Uterus (tissue), 4 donors: ENCODE data around the gene KLHL41. TPM values are rescaled to one million over a fixed set of nuclear protein-coding genes. Genes with fewer than 3 reads are reported as not detected.
"Not testable (repeated sequence)": the region's sequence is repeated elsewhere in the genome, so short reads cannot be mapped to it uniquely, and the experiment has no call there.

Source experiments
- DNase-seq, 2 donors: peaks; one replicate each; pipeline ENCODE4 v3.0.0-alpha.2; 2019 to 2020
- H3K27ac ChIP-seq, 2 donors: fragments of 200-600 bp; sonication (generic); 1 replicate in 1 of 2; 2 replicates in 1 of 2; pipeline ENCODE4 v1.5.1; 2016 to 2018
- H3K27me3 ChIP-seq, 2 donors: fragments of 200-600 bp; sonication (generic); one replicate each; pipeline ENCODE4 v1.5.1; 2018 to 2019; ENCODE audit warnings: control low read depth in 1 of 2
- H3K36me3 ChIP-seq, 2 donors: fragments of 200-600 bp; sonication (generic); one replicate each; pipeline ENCODE4 v1.5.1; 2019; ENCODE audit warnings: control low read depth in 1 of 2
- H3K4me1 ChIP-seq, 2 donors: fragments of 200-600 bp; sonication (generic); one replicate each; pipeline ENCODE4 v1.5.1; 2018 to 2019; ENCODE audit warnings: control low read depth in 1 of 2
- H3K4me3 ChIP-seq, 2 donors: fragments of 200-600 bp; sonication (generic); 1 replicate in 1 of 2; 2 replicates in 1 of 2; pipeline ENCODE4 v1.5.1; 2018 to 2019; ENCODE audit warnings: mild to moderate bottlenecking in 1 of 2
- H3K9me3 ChIP-seq, 2 donors: fragments of 200-600 bp; sonication (generic); one replicate each; pipeline ENCODE4 v1.5.1; 2019; ENCODE audit warnings: control low read depth in 1 of 2
- POLR2A ChIP-seq, 2 donors: fragments of 450-650 bp; IDR thresholded peaks; one replicate each; pipeline ENCODE4 v1.6.1; 2016; ENCODE audit warnings: antibody characterized with exemption in 2 of 2, mild to moderate bottlenecking in 1 of 2, moderate library complexity in 1 of 2
- intact Hi-C: fragments of 100-400 bp; cut with DNase I; formaldehyde crosslinking; loops from one replicate; pipeline ENCODE4 v1.15.1; 2023; ENCODE audit warnings: low total_unique reads
- total RNA-seq, 4 donors: library from RNA; depleted of rRNA in 3 of 4; stranded (reverse); fragments of >200 nt in 3 of 4; gene quantifications; one replicate each; pipeline versions ENCODE4 v1.1.0 to v1.2.4, GENCODE V29; 2014 to 2023
- TF ChIP-seq, protein P1 (sequence below), 4 experiments: fragments of 200-600 bp in 2 of 4; fragments of 450-650 bp in 2 of 4; sonication (generic) in 2 of 4; IDR thresholded peaks; one replicate each; pipeline ENCODE4 v1.5.1; 2016 to 2019; ENCODE audit warnings: antibody characterized with exemption in 4 of 4, mild to moderate bottlenecking in 2 of 4, moderate library complexity in 1 of 4
- donor health status: DM: yes; HTN: yes; CAD: no.

Gene KLHL41
- total RNA-seq, 4 donors from 2014 or later: 0.77 to 4.4 (median 3.5) TPM; not detected in 1

DNA sequence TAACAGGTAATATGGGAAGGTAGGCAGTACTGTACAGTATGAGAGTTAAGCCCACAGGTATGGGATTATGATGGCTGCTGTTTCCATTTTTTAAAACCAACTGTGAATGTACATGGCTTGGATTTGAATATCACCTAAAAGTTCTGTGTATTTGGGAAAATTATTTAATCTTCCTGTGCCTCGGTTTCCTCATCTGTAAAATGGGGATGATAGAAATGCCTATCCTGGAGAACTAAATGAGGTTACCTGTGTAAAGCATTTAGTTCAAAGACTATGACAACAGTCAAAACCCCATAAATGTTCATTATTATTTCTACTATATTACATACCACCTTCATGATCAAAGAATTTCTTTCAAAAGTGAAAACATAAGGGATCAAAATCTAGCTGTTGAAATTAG, 3.6 kb downstream of the KLHL41 start:
- H3K9me3 ChIP-seq: no peaks in the 10 kb centered on the region
- H3K4me1 ChIP-seq: peaks cover 0 to 3% of the 10 kb centered on the region in 2 donors
- no peak for TF ChIP-seq POLR2A (IDR thresholded peaks at IDR 0.05)
- TF ChIP-seq, protein P1, sequence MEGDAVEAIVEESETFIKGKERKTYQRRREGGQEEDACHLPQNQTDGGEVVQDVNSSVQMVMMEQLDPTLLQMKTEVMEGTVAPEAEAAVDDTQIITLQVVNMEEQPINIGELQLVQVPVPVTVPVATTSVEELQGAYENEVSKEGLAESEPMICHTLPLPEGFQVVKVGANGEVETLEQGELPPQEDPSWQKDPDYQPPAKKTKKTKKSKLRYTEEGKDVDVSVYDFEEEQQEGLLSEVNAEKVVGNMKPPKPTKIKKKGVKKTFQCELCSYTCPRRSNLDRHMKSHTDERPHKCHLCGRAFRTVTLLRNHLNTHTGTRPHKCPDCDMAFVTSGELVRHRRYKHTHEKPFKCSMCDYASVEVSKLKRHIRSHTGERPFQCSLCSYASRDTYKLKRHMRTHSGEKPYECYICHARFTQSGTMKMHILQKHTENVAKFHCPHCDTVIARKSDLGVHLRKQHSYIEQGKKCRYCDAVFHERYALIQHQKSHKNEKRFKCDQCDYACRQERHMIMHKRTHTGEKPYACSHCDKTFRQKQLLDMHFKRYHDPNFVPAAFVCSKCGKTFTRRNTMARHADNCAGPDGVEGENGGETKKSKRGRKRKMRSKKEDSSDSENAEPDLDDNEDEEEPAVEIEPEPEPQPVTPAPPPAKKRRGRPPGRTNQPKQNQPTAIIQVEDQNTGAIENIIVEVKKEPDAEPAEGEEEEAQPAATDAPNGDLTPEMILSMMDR (IDR thresholded peaks at IDR 0.05): no peak
- H3K4me3 ChIP-seq: no peak overlapping the region
- DNase-seq: no peak
- no peaks in the 10 kb centered on the region for H3K36me3 ChIP-seq
- H3K27me3 ChIP-seq: no peaks in the 10 kb centered on the region
- H3K27ac ChIP-seq: no peak overlapping the region
- intact Hi-C loops: no loop called here

DNA sequence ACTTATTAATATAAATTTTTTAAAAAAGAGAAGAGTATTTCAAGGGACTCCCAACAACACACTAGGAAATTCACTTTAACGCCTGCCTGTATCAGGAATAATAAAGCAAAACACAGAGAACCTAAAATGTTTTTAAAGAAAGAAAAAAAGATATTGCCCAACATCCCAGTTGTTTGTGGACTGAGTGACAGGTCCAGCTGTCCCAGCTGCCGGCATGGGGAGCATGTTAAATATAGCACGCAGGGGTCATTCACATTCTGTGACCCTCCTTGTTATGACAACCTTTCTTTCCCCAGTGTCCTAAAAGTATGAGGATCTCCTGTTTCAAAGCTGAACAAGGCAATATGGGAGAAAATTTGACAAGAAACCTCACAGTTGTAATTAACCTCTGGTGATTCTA, 4.4 kb downstream of the KLHL41 start:
- H3K4me1 ChIP-seq: peaks cover 0 to 2% of the 10 kb centered on the region in 2 donors
- H3K27ac ChIP-seq: no peak overlapping the region
- no peaks in the 10 kb centered on the region for H3K9me3 ChIP-seq
- DNase-seq: no peak
- intact Hi-C loops: no loop called here
- no peak for TF ChIP-seq POLR2A (IDR thresholded peaks at IDR 0.05)
- TF ChIP-seq, protein P1 (IDR thresholded peaks at IDR 0.05): no peak
- no peaks in the 10 kb centered on the region for H3K27me3 ChIP-seq
- H3K36me3 ChIP-seq: no peaks in the 10 kb centered on the region
- H3K4me3 ChIP-seq: no peak overlapping the region

DNA sequence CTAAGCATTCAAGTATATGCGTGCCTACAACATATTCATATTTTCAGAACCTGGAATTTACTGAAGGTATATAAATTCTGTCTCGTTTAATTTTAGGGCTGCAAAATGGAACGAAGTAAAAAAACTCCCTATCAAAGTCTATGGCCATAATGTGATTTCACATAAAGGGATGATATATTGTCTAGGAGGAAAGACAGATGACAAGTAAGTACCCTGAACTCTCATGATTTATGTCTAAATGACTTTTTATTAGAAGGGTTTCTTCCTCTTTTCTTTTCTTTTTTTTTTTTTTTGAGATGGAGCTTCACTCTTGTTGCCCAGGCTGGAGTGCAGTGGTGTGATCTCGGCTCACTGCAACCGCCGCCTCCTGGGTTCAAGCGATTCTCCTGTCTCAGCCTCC, 5.3 kb downstream of the KLHL41 start:
- H3K27ac ChIP-seq, H3K36me3 ChIP-seq, H3K4me3 ChIP-seq, intact Hi-C loops, DNase-seq, H3K27me3 ChIP-seq, H3K9me3 ChIP-seq, H3K4me1 ChIP-seq: not testable (repeated sequence)

DNA sequence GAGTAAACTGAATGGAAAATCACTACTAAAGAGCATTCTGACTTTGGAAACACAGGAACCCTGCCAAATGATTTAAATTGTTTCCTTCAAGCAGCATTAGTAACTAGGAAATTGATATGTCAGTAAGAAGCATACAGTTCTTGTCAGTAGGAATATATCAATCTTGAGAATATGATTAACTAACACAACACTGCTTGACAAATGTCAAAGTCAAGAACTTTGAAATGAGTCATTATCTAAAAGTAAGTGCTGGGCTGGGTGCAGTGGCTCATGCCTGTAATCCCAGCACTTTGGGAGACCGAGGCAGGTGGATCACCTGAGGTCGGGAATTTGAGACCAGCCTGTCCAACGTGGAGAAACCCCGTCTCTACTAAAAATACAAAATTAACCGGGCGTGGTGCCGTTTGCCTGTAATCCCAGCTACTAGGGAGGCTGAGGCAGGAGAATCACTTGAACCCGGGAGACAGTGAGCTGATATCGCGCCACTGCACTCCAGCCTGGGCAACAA, 7.0 kb downstream of the KLHL41 start:
- intact Hi-C loops, H3K4me1 ChIP-seq, H3K27me3 ChIP-seq, DNase-seq, H3K36me3 ChIP-seq, H3K4me3 ChIP-seq, H3K9me3 ChIP-seq, H3K27ac ChIP-seq: not testable (repeated sequence)

DNA sequence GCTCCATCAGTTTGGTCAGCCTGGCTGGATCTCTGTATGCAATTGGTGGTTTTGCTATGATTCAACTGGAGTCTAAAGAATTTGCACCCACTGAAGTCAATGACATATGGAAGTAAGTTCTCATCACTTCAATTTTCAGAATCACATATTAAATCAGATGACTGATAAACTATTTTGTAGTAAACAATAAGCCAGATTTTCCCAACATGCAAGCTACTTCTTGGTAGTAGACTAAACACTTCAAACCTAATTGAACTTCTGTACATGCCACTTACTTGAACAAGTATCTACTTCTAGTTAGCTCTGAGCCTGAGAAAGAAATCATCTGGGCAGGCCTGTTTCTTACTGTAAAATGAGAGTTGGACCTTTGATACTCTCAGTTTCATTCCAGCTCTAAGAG, 11.4 kb downstream of the KLHL41 start:
- intact Hi-C loops: no loop called here
- no peak for DNase-seq
- Histone ChIP-seq H3K27me3 (no peaks in the 10 kb centered on the region), H3K9me3 (no peaks in the 10 kb centered on the region), H3K4me3 (no peak overlapping the region), H3K4me1 (no peaks in the 10 kb centered on the region), H3K36me3 (no peaks in the 10 kb centered on the region), H3K27ac (no peak overlapping the region)
- TF ChIP-seq, protein P1 (IDR thresholded peaks at IDR 0.05): no peak
- no peak for TF ChIP-seq POLR2A (IDR thresholded peaks at IDR 0.05)

DNA sequence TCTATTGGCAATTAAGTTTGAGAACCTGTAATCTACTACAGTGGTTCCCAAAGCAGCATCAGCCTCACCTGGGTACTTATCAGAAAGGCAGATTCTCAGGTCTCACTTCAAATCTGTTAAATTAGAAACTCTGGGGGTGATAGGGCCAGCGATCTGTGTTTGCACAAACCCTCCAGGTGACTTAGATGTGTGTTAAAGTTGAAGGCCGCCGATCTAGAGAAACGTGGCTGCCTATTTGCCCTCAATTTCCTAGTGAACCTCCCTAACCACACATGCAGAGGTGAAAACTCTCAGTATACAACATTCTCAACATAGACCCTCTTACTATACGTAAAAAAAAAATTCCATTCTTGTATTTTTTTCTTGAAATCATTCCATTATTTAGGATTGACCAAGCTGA, 14.2 kb downstream of the KLHL41 start:
- DNase-seq: no peak
- H3K9me3 ChIP-seq: no peaks in the 10 kb centered on the region
- no peaks in the 10 kb centered on the region for H3K27me3 ChIP-seq
- H3K27ac ChIP-seq: no peak overlapping the region
- intact Hi-C loops: no loop called here
- TF ChIP-seq, protein P1 (IDR thresholded peaks at IDR 0.05): no peak
- TF ChIP-seq POLR2A (IDR thresholded peaks at IDR 0.05): no peak
- H3K4me1 ChIP-seq: no peaks in the 10 kb centered on the region
- no peaks in the 10 kb centered on the region for H3K36me3 ChIP-seq
- no peak overlapping the region for H3K4me3 ChIP-seq
